Neural progenitor cell (in vitro differentiated cells): Measurements from ENCODE around the gene SHISAL2A. TPM values are rescaled to one million over a fixed set of nuclear protein-coding genes. Genes with fewer than 3 reads are reported as not detected.

Experiments used
- DNase-seq: peaks from one replicate; pipeline ENCODE4 v3.0.0-alpha.2; 2016; ENCODE audit warnings: low spot score
- H2AFZ ChIP-seq: fragments of 200-600 bp; sonication (generic); replicated peaks from 2 replicates; pipeline ENCODE4 v1.6.1; 2016; ENCODE audit warnings: antibody characterized with exemption
- H3F3A ChIP-seq: fragments of 200-600 bp; sonication (generic); 2 replicates; pipeline ENCODE4 v1.6.1; 2016; ENCODE audit warnings: antibody characterized with exemption, low read depth
- H3K27ac ChIP-seq: fragments of 200-600 bp; sonication (generic); 2 replicates; pipeline ENCODE4 v1.5.1; 2016; ENCODE audit warnings: mild to moderate bottlenecking
- H3K27me3 ChIP-seq: fragments of 200-600 bp; sonication (generic); 2 replicates; pipeline ENCODE4 v1.6.1; 2016; ENCODE audit warnings: mild to moderate bottlenecking, moderate library complexity
- H3K36me3 ChIP-seq: fragments of 200-600 bp; sonication (generic); 2 replicates; pipeline ENCODE4 v1.5.1; 2016
- H3K4me1 ChIP-seq: fragments of 200-600 bp; sonication (generic); 2 replicates; pipeline ENCODE4 v1.6.1; 2016; ENCODE audit warnings: mixed run types
- H3K4me2 ChIP-seq: fragments of 200-600 bp; sonication (generic); 2 replicates; pipeline ENCODE4 v1.6.1; 2016
- H3K4me3 ChIP-seq: fragments of 200-600 bp; sonication (generic); 2 replicates; pipeline ENCODE4 v1.5.1; 2016
- H3K79me2 ChIP-seq: fragments of 200-600 bp; sonication (generic); 2 replicates; pipeline ENCODE4 v1.6.1; 2016; ENCODE audit warnings: low read depth
- H3K9ac ChIP-seq: fragments of 200-600 bp; sonication (generic); 2 replicates; pipeline ENCODE4 v1.6.1; 2016
- H3K9me3 ChIP-seq: fragments of 200-600 bp; sonication (generic); 2 replicates; pipeline ENCODE4 v1.5.1; 2016; ENCODE audit warnings: low read depth
- H4K20me1 ChIP-seq: fragments of 200-600 bp; sonication (generic); 2 replicates; pipeline ENCODE4 v1.6.1; 2016; ENCODE audit warnings: low read depth
- H3K27ac Mint-ChIP-seq: 3 replicates; pipeline ENCODE4 v1.8.0; 2021; ENCODE audit warnings: mixed read lengths
- H3K27me3 Mint-ChIP-seq: 2 replicates; pipeline ENCODE4 v1.8.0; 2022; ENCODE audit warnings: low read depth, mild to moderate bottlenecking, inconsistent platforms, moderate library complexity, mixed read lengths; ENCODE audit not compliant: insufficient read depth
- H3K36me3 Mint-ChIP-seq: 3 replicates; pipeline ENCODE4 v1.8.0; 2021; ENCODE audit warnings: mixed read lengths
- H3K4me1 Mint-ChIP-seq: 3 replicates; pipeline ENCODE4 v1.8.0; 2021; ENCODE audit warnings: mixed read lengths
- H3K4me3 Mint-ChIP-seq: 3 replicates; pipeline ENCODE4 v1.8.0; 2021; ENCODE audit warnings: mild to moderate bottlenecking, moderate library complexity, mixed read lengths
- H3K9me3 Mint-ChIP-seq: 3 replicates; pipeline ENCODE4 v1.8.0; 2020; ENCODE audit warnings: mixed read lengths
- EZH2 ChIP-seq: fragments of 200-600 bp; sonication (generic); IDR thresholded peaks from 2 replicates; pipeline ENCODE4 v1.6.1; 2017; ENCODE audit warnings: antibody characterized with exemption, mild to moderate bottlenecking, moderate library complexity
- EZH2phosphoT487 ChIP-seq: fragments of 200-600 bp; sonication (generic); IDR thresholded peaks from 2 replicates; pipeline ENCODE4 v1.6.1; 2017; ENCODE audit warnings: antibody characterized with exemption
- total RNA-seq: library from RNA; depleted of rRNA; stranded (reverse); fragments of >200 nt; gene quantifications from 2 replicates; pipeline ENCODE4 v1.2.3, GENCODE V29; 2015; ENCODE audit warnings: low replicate concordance
- TF ChIP-seq, protein P1 (sequence below): fragments of 200-600 bp; sonication (generic); IDR thresholded peaks from 2 replicates; pipeline ENCODE4 v1.5.1; 2017; ENCODE audit warnings: antibody characterized with exemption, mild to moderate bottlenecking

SHISAL2A gene
- total RNA-seq, 1 donor from 2014 or later: 0.11 TPM

DNA sequence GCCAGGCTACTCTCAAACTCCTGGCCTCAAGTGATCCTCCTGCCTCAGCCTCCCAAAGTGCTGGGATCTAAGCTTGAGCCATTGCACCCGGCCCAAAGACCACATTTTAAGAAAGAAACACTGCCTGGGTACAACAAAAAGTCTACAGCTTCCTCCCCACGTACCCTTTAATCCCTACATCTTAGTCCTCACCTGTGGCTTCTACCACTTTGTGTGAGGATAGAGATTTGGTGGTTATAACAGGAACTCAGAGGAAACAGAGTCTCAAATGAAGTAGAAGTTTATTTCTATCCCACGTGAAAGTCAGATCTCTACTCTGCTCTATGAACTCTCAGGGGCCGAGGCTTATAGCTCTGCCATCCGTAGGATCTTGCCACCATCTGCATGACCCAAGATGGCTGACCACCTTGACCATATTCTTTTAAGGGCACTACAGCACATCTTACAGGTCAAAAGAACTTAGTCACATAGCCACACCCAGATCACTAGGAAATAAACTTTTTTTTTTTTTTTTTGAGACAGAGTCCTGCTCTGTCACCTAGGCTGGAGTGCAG is 17.4 kb upstream of the SHISAL2A start:
- Histone ChIP-seq H2AFZ (no peak overlapping the region), H3K36me3 (no peaks in the 10 kb centered on the region), H3K4me1 (no peaks in the 10 kb centered on the region), H3K9me3 (no peaks in the 10 kb centered on the region), H3K27me3 (no peaks in the 10 kb centered on the region), H3K27ac (no peak overlapping the region), H3K9ac (no peak overlapping the region), H3K4me2 (no peak overlapping the region), H3K4me3 (no peak overlapping the region), H3K79me2 (no peaks in the 10 kb centered on the region), H3F3A (no peaks in the 10 kb centered on the region), H4K20me1 (no peaks in the 10 kb centered on the region)
- Mint-ChIP-seq H3K36me3 (no peaks in the 10 kb centered on the region), H3K27me3 (peaks cover 5% of the 10 kb centered on the region), H3K9me3 (peaks cover 4% of the 10 kb centered on the region), H3K4me1 (peaks cover 5% of the 10 kb centered on the region), H3K27ac (peak overlapping the region; percentile 31), H3K4me3 (no peak overlapping the region)
- no peak for TF ChIP-seq EZH2phosphoT487
- no peak for TF ChIP-seq EZH2
- TF ChIP-seq, protein P1, sequence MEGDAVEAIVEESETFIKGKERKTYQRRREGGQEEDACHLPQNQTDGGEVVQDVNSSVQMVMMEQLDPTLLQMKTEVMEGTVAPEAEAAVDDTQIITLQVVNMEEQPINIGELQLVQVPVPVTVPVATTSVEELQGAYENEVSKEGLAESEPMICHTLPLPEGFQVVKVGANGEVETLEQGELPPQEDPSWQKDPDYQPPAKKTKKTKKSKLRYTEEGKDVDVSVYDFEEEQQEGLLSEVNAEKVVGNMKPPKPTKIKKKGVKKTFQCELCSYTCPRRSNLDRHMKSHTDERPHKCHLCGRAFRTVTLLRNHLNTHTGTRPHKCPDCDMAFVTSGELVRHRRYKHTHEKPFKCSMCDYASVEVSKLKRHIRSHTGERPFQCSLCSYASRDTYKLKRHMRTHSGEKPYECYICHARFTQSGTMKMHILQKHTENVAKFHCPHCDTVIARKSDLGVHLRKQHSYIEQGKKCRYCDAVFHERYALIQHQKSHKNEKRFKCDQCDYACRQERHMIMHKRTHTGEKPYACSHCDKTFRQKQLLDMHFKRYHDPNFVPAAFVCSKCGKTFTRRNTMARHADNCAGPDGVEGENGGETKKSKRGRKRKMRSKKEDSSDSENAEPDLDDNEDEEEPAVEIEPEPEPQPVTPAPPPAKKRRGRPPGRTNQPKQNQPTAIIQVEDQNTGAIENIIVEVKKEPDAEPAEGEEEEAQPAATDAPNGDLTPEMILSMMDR: no peak
- no peak for DNase-seq

DNA sequence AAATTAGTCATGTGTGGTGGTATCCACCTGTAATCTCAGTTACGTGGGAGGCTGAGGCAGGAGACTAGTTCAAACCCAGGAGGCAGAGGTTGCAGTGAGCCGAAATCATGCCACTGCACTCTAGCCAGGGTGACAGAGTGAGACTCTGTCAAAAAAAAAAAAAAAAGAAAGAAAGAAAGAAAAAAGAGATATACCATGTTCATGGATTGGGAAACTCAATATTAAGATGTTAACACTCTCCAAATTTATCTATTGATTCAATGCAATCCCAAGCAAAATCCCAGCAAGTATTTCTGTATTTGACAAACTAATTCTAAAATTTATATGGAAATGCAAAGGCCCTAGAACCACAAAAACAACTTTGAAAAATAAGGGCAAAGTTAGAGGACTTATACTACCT is 11.0 kb upstream of the SHISAL2A start:
- Mint-ChIP-seq H3K27me3 (peaks cover 3% of the 10 kb centered on the region), H3K36me3 (no peaks in the 10 kb centered on the region), H3K9me3 (peaks cover 25% of the 10 kb centered on the region), H3K27ac (no peak overlapping the region), H3K4me1 (peaks cover 1% of the 10 kb centered on the region), H3K4me3 (no peak overlapping the region)
- H4K20me1 ChIP-seq: no peaks in the 10 kb centered on the region
- TF ChIP-seq EZH2phosphoT487 (no peak), EZH2 (no peak)
- TF ChIP-seq, protein P1: no peak
- no peak overlapping the region for H3K27ac ChIP-seq
- no peak overlapping the region for H3K9ac ChIP-seq
- DNase-seq: no peak
- no peaks in the 10 kb centered on the region for H3K79me2 ChIP-seq
- no peaks in the 10 kb centered on the region for H3K27me3 ChIP-seq
- H3K9me3 ChIP-seq: no peaks in the 10 kb centered on the region
- H3K4me1 ChIP-seq: no peaks in the 10 kb centered on the region
- no peak overlapping the region for H3K4me2 ChIP-seq
- no peak overlapping the region for H3K4me3 ChIP-seq
- H3F3A ChIP-seq: no peaks in the 10 kb centered on the region
- no peaks in the 10 kb centered on the region for H3K36me3 ChIP-seq
- no peak overlapping the region for H2AFZ ChIP-seq

DNA sequence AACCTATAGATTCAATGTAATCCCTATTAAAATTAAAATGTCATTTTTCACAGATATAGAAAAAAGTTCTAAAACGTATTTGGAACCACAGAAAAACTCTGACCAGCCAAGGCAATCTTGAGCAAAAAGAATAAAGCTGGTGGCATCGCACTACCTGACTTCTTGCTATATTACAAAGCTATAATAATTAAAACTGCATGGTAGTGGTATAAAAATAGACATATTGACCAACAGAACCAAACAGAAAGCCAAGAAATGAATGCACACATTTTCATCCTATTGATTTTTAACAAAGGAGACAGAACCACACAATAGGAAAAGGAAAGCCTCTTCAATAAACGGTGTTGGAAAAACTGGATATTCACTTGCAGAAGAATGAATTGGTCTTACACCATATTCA is 9.2 kb upstream of the SHISAL2A start:
- Mint-ChIP-seq H3K27ac (no peak overlapping the region), H3K4me1 (peaks cover 8% of the 10 kb centered on the region), H3K36me3 (no peaks in the 10 kb centered on the region), H3K27me3 (no peaks in the 10 kb centered on the region), H3K9me3 (peaks cover 25% of the 10 kb centered on the region), H3K4me3 (no peak overlapping the region)
- H3K4me2 ChIP-seq: no peak overlapping the region
- DNase-seq: no peak
- H3K9ac ChIP-seq: no peak overlapping the region
- TF ChIP-seq EZH2: no peak
- TF ChIP-seq, protein P1: no peak
- TF ChIP-seq EZH2phosphoT487: no peak
- no peaks in the 10 kb centered on the region for H3K36me3 ChIP-seq
- H3K27ac ChIP-seq: no peak overlapping the region
- H2AFZ ChIP-seq: no peak overlapping the region
- no peaks in the 10 kb centered on the region for H3K79me2 ChIP-seq
- H3K9me3 ChIP-seq: no peaks in the 10 kb centered on the region
- peaks cover 4% of the 10 kb centered on the region for H3K4me1 ChIP-seq
- no peak overlapping the region for H3K4me3 ChIP-seq
- H3F3A ChIP-seq: peaks cover 4% of the 10 kb centered on the region
- H3K27me3 ChIP-seq: no peaks in the 10 kb centered on the region
- H4K20me1 ChIP-seq: no peaks in the 10 kb centered on the region
